Right lung (tissue), 5 donors: ENCODE results near the gene CPAMD8. TPM values are rescaled to one million over a fixed set of nuclear protein-coding genes. Genes with fewer than 3 reads are reported as not detected.
"Not testable (repeated sequence)": the region's sequence is repeated elsewhere in the genome, so short reads cannot be mapped to it uniquely, and the experiment has no call there.

Experiments
- DNase-seq, 2 donors: peaks; one replicate each; pipeline ENCODE4 v3.0.0-alpha.2; 2013
- polyA plus RNA-seq, 5 donors: library from polyadenylated mRNA; unstranded; fragments of 120-200 nt; gene quantifications; one replicate each; pipeline versions ENCODE4 v1.2.1 to v1.2.3, GENCODE V29; 2013; ENCODE audit warnings: inconsistent platforms in 1 of 5, low replicate concordance in 1 of 5; ENCODE audit not compliant: insufficient read length in 5 of 5, insufficient read depth in 1 of 5

CPAMD8 gene
- polyA plus RNA-seq, 5 donors, result 52.7 to 89.9 (median 62.8) TPM

DNA sequence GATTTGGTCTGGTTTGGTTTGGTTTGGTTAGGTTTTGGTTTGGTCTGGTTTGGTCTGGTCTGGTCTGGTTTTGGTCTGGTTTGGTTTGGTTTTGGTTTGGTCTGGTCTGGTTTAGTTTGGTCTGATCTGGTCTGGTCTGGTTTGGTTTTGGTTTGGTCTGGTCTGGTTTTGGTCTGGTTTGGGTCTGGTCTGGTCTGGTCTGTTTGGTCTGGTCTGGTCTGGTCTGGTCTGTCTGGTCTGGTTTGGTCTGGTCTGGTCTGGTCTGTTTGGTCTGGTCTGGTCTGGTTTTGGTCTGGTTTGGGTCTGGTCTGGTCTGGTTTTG, 151.7 kb downstream of the CPAMD8 start:
- DNase-seq, result not testable (repeated sequence)

- DNase-seq, result no peak
These were observed 152.2 kb downstream of the CPAMD8 start for GRCh38 chr19:16874250-16874977.

GRCh38 chr19:16873594-16873993, 153.0 kb downstream of the CPAMD8 start:
- no peak for DNase-seq

DNA sequence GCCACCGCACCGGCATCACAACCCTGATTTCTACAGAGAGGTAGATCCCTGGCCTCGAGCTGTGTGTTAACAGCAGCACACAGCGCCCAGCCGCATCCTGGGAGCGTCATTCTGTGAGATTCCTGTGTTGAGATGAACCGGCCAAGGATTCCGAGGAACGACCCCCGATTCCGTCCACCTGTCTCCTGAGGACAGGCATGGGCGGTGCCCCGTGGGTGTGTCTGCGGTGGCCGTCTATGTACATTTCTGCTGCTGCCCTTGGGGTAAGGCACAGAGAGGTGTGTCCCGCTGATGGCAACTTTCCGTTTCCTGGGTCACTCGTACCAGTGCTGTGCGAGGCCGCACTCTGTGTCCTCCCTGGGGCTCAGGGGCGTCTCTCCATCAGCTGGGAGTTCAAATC, 153.9 kb downstream of the CPAMD8 start:
- DNase-seq, result no peak

DNA sequence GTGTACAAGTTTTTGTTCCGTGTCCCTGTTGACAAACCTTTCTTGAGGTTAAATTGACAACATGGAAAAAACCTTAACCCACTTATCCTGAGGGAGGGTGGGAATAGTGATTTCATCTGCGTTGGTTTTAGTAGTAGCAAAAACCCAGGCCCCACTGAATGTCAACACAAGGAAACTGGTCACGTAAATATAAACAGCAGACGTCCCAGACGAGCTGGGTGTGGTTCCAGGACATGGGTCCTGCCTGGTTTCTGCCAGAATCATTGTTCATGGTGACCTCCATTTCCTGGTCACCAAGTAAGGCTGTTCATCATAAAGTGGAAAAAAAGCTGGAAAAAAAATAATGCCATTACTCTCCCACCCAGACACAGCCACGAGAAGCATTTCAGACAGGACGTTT, 154.7 kb downstream of the CPAMD8 start:
- no peak for DNase-seq

DNA sequence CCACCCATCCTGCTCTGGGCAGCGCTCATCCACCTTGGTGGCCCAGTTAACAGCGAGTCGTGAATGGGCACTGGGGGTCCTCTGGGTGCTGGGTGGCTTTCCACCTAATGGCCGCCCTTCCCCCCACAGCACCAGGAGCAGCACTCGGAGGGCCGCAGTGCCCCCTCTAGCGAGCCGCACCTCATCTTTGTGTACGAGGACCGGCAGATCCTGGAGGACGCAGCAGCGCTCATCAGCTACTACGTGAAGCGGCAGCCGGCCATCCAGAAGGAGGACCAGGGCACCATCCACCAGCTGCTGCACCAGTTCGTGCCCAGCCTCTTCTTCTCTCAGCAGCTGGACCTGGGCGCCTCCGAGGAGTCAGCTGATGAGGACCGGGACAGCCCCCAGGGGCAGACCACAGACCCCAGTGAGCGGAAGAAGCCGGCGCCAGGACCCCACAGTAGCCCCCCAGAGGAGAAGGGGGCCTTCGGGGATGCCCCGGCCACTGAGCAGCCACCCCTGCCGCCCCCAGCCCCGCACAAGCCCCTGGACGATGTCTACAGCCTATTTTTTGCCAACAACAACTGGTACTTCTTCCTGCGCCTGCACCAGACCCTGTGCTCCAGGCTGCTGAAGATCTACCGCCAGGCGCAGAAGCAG, 157.2 kb downstream of the CPAMD8 start:
- no peak for DNase-seq

- no peak for DNase-seq
These were observed 158.0 kb downstream of the CPAMD8 start for GRCh38 chr19:16868423-16869130.

GRCh38 chr19:16867211-16867610, 159.4 kb downstream of the CPAMD8 start:
- no peak for DNase-seq

GRCh38 chr19:16862826-16863415, 163.7 kb downstream of the CPAMD8 start:
- DNase-seq, result no peak

- no peak for DNase-seq
These were observed 164.8 kb downstream of the CPAMD8 start for GRCh38 chr19:16861834-16862233.

DNA sequence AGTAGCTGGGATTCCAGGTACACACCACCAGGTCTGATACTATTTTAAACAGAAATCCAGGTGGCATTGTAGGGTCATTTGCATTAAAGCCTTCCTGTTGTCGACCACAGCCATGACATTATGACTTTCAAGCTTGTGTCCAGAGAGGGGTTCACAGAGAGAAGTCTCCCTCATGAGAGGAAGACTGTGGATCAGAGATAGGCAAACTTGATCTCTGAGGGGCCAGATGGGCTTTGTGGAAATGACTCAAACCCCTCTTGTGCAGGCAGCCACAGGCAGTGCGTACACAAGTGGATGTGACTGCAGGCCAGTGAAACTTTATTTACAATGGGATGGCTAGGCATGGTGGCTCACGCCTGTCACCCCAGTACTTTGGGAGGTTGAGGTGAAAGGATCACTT, 165.6 kb downstream of the CPAMD8 start:
- DNase-seq, result no peak

DNA sequence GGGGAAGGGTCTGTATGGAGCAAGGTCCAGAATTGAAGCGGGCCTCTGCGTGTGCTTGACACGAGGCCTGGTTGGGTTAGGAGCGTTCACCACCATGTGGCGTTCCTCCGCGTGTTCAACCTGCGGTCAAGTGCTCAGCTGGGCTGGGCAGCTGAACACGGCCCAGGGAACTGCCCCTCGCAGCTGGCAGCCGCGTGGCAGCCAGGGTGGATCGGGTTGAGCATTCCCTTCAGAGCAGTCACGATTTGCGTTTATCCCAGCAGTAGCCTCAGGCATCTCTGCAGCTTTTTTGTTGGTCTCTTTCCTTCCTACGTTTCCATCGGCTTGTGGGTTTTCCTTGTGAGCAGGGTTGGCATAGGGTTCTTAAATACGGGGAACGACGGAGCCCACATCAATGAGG, 166.5 kb downstream of the CPAMD8 start:
- no peak for DNase-seq

GRCh38 chr19:16859626-16860025, 167.0 kb downstream of the CPAMD8 start:
- DNase-seq, result no peak

DNA sequence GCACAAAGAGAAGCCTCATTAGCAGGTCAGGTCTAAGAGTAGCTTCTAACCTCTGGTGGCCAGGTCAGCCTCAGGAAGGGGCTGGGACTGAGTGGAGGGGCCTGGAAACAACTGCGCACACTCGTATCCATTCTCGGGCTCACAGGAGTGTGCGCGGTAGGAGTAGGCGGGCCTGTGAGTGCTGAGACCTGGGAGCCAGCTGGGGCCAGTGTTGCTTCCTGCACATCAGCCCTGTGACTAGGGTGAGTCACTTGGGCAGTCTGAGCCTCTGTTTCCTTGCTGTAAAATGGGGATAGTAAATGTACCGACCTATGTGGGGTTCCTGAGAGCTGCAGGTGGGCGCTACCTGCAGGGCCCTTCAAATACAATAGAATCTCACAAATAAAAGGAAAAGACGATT, 170.5 kb downstream of the CPAMD8 start:
- DNase-seq, result no peak

- DNase-seq, result no peak
These were observed 173.5 kb downstream of the CPAMD8 start for GRCh38 chr19:16853066-16853465.

DNA sequence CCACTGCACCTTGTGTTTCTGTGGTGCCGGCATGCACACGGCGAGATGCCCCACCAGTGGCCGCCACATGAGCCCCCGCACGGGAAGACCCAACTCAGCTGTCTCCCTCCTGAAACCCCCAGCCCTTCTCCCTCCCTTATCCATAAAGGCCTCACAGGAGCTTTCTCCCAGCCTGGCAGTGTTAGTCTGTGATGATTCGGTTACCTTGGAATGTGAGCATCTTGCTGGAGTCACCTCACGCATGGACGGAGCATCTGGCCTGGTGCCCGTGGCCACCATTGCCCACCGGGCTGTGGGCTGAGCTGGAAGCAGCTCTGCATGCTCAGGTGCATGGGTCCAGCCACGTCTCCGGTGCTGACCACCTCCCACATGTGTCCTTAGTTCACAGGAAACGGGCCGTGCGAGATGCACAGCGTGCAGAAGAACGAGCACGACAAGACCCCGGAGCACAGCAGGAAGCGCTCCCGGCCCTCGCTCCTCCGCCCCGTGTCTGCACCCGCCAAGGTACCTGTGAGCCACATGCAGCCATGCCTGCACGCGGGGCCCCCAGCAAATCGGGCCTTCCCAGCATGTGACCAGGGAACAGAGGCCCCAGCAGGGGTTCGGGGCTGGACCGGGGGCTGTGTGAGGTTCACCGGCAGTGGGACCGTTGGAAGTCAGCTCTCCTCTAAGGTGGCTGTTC, 175.4 kb downstream of the CPAMD8 start:
- DNase-seq, result no peak

GRCh38 chr19:16850133-16850532, 176.5 kb downstream of the CPAMD8 start:
- no peak for DNase-seq

- DNase-seq, result no peak
These were observed 177.4 kb downstream of the CPAMD8 start for GRCh38 chr19:16849168-16849567.

DNA sequence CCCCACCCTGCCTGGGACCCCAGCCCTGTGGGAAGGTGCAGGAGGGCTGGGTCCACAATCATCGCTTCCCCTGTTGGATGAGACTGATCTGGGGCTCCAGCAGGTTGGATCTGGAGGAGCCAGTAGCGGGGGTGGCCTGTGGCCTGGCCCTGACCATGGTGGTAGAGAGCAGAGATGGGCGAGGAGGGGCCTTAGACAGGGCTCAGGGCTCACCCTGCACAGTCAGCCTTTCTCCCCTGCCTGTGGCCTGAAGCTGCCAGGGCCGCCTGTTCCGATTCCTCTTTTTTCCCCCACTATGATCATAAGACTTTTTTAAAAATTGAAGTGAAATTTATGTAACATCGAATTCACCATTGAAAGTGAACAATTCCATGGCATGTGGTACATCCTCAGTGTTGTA, 179.2 kb downstream of the CPAMD8 start:
- DNase-seq, result no peak

- DNase-seq, result no peak
These were observed 179.7 kb downstream of the CPAMD8 start for GRCh38 chr19:16846901-16847300.
